Nephron progenitor cell (in vitro differentiated cells): Measurements from ENCODE around the gene HCST.
A peak's percentile ranks its signal among the peaks of the same experiment; 100 is the strongest.

Experiments
- DNase-seq: peaks from one replicate; pipeline ENCODE4 v3.0.0; 2021
- H3K27ac Mint-ChIP-seq: 2 replicates; pipeline ENCODE4 v1.8.0; 2021; ENCODE audit warnings: mild to moderate bottlenecking, moderate library complexity, mixed read lengths
- H3K27me3 Mint-ChIP-seq: 2 replicates; pipeline ENCODE4 v1.8.0; 2021; ENCODE audit warnings: mild to moderate bottlenecking, low read depth, mixed read lengths; ENCODE audit not compliant: poor library complexity
- H3K36me3 Mint-ChIP-seq: 2 replicates; pipeline ENCODE4 v1.8.0; 2021; ENCODE audit warnings: low read depth, mixed read lengths
- H3K4me1 Mint-ChIP-seq: 2 replicates; pipeline ENCODE4 v1.8.0; 2021; ENCODE audit warnings: mixed read lengths
- H3K4me3 Mint-ChIP-seq: 2 replicates; pipeline ENCODE4 v1.8.0; 2021; ENCODE audit warnings: mild to moderate bottlenecking, moderate library complexity, mixed read lengths
- H3K9me3 Mint-ChIP-seq: 2 replicates; pipeline ENCODE4 v1.8.0; 2021; ENCODE audit warnings: mild to moderate bottlenecking, moderate library complexity, mixed read lengths
- TF ChIP-seq, protein P1 (sequence below): fragments of 200-600 bp; sonication (generic); IDR thresholded peaks from 2 replicates; pipeline ENCODE4 v1.5.0; 2021; ENCODE audit warnings: antibody characterized with exemption

HCST gene

DNA sequence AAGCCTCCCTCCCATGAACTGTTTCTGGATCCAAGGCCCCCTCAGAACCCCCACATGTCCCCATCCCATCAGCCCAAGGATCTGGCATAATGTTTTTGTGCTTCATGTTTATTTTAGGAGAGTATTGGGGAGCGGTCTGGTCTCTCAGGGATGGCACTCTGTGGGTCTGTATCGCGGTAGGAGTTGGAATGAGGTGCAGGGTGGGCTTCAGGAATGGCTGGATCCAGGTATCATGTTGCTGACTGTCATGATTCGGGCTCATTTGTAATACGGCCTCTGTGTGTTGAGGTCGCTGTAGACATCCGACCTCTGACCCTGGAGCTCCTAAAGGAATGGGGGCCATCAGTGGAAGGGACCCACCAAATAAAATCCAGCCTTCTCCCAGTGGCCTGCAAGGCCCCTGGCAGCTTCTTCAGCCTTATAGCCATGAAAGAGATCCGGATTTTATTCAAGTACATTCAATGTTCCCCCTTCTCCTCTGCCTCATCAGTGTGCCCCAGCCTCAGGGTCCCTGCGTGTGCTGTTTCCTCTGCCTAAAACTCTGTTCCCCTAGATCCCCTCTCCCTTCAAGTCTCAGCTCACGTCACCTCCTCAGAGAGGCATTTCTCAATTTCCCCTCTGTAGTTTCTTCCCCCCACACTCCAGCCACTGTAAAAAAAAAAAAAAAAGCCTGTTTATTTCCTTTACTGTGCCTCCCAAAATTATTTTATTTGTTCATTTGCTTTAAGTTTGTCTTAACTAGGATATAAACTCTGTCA lies 2.2 kb downstream of the HCST start:
- TF ChIP-seq, protein P1, sequence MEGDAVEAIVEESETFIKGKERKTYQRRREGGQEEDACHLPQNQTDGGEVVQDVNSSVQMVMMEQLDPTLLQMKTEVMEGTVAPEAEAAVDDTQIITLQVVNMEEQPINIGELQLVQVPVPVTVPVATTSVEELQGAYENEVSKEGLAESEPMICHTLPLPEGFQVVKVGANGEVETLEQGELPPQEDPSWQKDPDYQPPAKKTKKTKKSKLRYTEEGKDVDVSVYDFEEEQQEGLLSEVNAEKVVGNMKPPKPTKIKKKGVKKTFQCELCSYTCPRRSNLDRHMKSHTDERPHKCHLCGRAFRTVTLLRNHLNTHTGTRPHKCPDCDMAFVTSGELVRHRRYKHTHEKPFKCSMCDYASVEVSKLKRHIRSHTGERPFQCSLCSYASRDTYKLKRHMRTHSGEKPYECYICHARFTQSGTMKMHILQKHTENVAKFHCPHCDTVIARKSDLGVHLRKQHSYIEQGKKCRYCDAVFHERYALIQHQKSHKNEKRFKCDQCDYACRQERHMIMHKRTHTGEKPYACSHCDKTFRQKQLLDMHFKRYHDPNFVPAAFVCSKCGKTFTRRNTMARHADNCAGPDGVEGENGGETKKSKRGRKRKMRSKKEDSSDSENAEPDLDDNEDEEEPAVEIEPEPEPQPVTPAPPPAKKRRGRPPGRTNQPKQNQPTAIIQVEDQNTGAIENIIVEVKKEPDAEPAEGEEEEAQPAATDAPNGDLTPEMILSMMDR: no peak
- no peak overlapping the region for H3K27ac Mint-ChIP-seq
- H3K4me3 Mint-ChIP-seq: peak overlapping the region; percentile 33
- no peak for DNase-seq
- H3K9me3 Mint-ChIP-seq: no peaks in the 10 kb centered on the region
- peaks cover 64% of the 10 kb centered on the region for H3K4me1 Mint-ChIP-seq
- no peaks in the 10 kb centered on the region for H3K36me3 Mint-ChIP-seq
- peaks cover 28% of the 10 kb centered on the region for H3K27me3 Mint-ChIP-seq

- Mint-ChIP-seq H3K9me3 (no peaks in the 10 kb centered on the region), H3K27ac (no peak overlapping the region), H3K36me3 (no peaks in the 10 kb centered on the region), H3K27me3 (peaks cover 31% of the 10 kb centered on the region), H3K4me3 (peak overlapping the region; percentile 33), H3K4me1 (peaks cover 67% of the 10 kb centered on the region)
- TF ChIP-seq, protein P1: no peak
- no peak for DNase-seq
These were observed 2.9 kb downstream of the HCST start for GRCh38 chr19:35905178-35905727.

GRCh38 chr19:35907377-35907745 lies 5.0 kb downstream of the HCST start:
- H3K9me3 Mint-ChIP-seq: no peaks in the 10 kb centered on the region
- TF ChIP-seq, protein P1: no peak
- H3K27me3 Mint-ChIP-seq: peaks cover 24% of the 10 kb centered on the region
- H3K4me1 Mint-ChIP-seq: peaks cover 54% of the 10 kb centered on the region
- H3K4me3 Mint-ChIP-seq: no peak overlapping the region
- DNase-seq: peak; percentile 50
- peak overlapping the region; percentile 83 for H3K27ac Mint-ChIP-seq
- H3K36me3 Mint-ChIP-seq: no peaks in the 10 kb centered on the region

GRCh38 chr19:35908010-35908441 lies 5.7 kb downstream of the HCST start, which contains the start of gene TYROBP:
TYROBP (minus strand) TSS chr19:35908295; CDS start chr19:35908228, 67 bp downstream.
- TF ChIP-seq, protein P1: no peak
- H3K9me3 Mint-ChIP-seq: no peaks in the 10 kb centered on the region
- H3K36me3 Mint-ChIP-seq: no peaks in the 10 kb centered on the region
- H3K4me1 Mint-ChIP-seq: peaks cover 49% of the 10 kb centered on the region
- peak within 1 kb of the TSS; percentile 83 for H3K27ac Mint-ChIP-seq
- DNase-seq: no peak
- H3K4me3 Mint-ChIP-seq: no peak within 1 kb of the TSS
- peaks cover 18% of the 10 kb centered on the region for H3K27me3 Mint-ChIP-seq

DNA sequence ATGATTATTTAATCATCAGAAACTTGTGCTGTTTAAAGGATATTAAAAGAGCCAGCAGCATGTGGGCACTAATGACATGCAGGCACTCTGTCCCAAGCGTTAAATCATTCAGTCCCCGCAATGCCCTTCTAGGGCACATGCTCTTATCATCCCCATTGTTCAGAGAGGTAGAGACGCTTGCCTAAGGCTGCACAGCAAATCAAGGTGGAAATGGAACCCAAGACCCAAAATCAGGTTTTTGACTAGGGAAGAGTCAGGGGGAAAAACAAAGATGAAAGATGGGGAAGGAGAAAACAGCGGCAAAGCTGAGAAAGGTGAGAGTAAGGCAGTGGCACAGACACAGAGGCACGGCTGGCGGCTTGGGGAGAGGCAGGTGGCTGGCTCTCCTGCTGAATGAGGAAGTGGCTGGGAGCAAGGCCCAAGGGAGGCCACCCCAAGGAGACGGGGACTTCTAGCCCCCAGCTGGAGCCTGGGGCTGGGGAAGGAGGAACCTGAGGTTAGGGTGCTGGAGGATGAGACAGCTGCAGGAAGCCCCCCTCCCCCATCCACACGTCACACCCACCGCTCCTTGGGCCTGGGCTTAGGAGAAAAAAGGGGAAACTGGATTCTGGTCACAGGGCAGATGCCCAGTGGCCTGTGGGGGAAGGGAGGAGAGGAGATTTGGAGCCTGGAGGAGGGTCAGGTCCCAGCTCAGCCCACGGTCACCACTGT lies 6.8 kb downstream of the HCST start:
- peaks cover 40% of the 10 kb centered on the region for H3K4me1 Mint-ChIP-seq
- peak overlapping the region; percentile 33 for H3K27ac Mint-ChIP-seq
- H3K4me3 Mint-ChIP-seq: no peak overlapping the region
- DNase-seq: no peak
- H3K9me3 Mint-ChIP-seq: no peaks in the 10 kb centered on the region
- H3K36me3 Mint-ChIP-seq: no peaks in the 10 kb centered on the region
- peaks cover 14% of the 10 kb centered on the region for H3K27me3 Mint-ChIP-seq
- TF ChIP-seq, protein P1: no peak
